ENCODE data around the gene MFNG. TPM values are rescaled to one million over a fixed set of nuclear protein-coding genes. Genes with fewer than 3 reads are reported as not detected.

The MFNG gene
- polyA plus RNA-seq, 1 experiment = 0.06 TPM

DNA sequence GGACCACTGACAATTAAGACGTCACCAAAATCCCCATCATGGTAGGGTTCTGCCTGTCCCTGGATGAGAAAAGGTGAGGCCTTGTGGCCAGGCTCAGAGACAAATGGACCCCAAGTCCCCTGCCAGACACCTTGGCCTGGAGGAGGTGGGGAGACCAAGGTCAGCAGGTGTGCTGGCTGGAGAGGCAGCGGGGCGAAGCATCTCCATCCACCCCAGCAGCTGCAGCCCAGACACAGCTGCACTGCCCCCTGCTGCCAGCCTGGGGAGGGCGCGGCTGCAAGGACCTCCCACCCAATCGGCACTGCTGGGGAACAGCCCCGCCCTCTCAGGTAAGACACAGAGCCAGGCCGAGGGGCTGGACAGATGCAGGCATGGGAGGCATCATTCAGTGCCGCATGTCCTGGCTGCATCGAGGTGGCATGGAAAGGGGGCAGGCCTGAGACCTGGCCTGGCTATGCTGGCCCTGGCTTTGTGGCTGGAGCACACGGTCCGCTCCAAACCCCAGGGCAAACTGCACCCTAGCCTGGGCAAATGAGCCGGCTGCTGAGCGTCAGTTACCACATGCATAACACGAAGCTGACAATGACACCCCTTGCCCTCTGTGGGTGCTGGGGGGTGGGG lies 12.2 kb upstream of the MFNG start:
- CTCF ChIA-PET = interaction anchor here (0.6 to 1.4 kb wide), 2 partner anchors 81 to 94 kb away, joined by 4 to 8 read pairs; partner anchors contain the start of gene LGALS2
- no peak overlapping the region for H3K27ac ChIP-seq (ENCODE audit: low read depth, low read length)

DNA sequence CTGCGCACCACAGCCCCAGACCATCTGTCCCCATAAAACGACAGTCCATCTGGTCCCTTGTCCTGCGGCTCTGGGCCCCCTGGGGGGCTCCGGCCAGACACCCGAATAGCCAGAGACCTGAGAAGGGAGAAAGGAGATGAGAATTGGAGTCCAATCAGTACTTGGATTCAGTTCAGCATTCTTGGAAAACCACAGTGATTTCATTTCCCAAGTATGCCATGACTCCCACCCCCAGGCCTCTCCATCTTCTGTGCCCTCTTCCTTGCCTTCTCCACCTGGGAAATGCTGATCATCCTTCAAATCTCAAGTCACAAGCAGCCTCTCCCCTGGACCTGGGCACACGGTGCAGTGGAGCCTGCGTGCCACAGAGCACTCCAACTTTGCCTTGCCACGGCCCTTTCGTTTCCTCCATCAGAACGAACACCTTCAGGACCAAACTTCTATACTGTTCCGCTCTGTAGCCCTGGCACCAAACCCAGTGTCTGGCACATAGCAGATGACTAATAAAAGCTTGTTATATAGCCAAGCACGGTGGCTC lies 10.9 kb upstream of the MFNG start:
- Histone ChIP-seq H3K27me3 (ENCODE audit: control insufficient read depth, insufficient read depth, low read length) (no peaks in the 10 kb centered on the region), H3K9me3 (ENCODE audit: control insufficient read depth, insufficient read depth, low read length) (no peaks in the 10 kb centered on the region; the same call in 1 of the 2 replicates), H3K4me3 (ENCODE audit: low read depth, low read length) (no peak overlapping the region), H3K27ac (ENCODE audit: low read depth, low read length) (peak overlapping the region; percentile 80)
- peak; percentile 71 for DNase-seq (ENCODE audit: low read depth, low spot score)
- POLR2A ChIA-PET = interaction anchor here (0.7 to 1.5 kb wide), 2 partner anchors 11 to 15 kb away, joined by 3 to 9 read pairs; no protein-coding TSS in a partner anchor
- TF ChIP-seq, protein P1, sequence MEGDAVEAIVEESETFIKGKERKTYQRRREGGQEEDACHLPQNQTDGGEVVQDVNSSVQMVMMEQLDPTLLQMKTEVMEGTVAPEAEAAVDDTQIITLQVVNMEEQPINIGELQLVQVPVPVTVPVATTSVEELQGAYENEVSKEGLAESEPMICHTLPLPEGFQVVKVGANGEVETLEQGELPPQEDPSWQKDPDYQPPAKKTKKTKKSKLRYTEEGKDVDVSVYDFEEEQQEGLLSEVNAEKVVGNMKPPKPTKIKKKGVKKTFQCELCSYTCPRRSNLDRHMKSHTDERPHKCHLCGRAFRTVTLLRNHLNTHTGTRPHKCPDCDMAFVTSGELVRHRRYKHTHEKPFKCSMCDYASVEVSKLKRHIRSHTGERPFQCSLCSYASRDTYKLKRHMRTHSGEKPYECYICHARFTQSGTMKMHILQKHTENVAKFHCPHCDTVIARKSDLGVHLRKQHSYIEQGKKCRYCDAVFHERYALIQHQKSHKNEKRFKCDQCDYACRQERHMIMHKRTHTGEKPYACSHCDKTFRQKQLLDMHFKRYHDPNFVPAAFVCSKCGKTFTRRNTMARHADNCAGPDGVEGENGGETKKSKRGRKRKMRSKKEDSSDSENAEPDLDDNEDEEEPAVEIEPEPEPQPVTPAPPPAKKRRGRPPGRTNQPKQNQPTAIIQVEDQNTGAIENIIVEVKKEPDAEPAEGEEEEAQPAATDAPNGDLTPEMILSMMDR (IDR thresholded peaks at IDR 0.05; ENCODE audit: low read depth, low read length) = no peak
- CTCF ChIA-PET = interaction anchor here (0.7 to 1.4 kb wide), 3 partner anchors 25 to 239 kb away, joined by 3 to 4 read pairs (median 3); no protein-coding TSS in a partner anchor

More for the DNA sequence above, 12.2 kb upstream of the MFNG start:
- POLR2A ChIA-PET = no interaction called here
- DNase-seq (ENCODE audit: low read depth, low spot score) = no peak
- Histone ChIP-seq H3K27me3 (ENCODE audit: control insufficient read depth, insufficient read depth, low read length) (no peaks in the 10 kb centered on the region), H3K4me3 (ENCODE audit: low read depth, low read length) (no peak overlapping the region), H3K9me3 (ENCODE audit: control insufficient read depth, insufficient read depth, low read length) (no peaks in the 10 kb centered on the region; the same call in 1 of the 2 replicates)
- TF ChIP-seq, protein P1 (IDR thresholded peaks at IDR 0.05; ENCODE audit: low read depth, low read length) = peak; percentile 17; the same call in 1 of the 2 replicates

DNA sequence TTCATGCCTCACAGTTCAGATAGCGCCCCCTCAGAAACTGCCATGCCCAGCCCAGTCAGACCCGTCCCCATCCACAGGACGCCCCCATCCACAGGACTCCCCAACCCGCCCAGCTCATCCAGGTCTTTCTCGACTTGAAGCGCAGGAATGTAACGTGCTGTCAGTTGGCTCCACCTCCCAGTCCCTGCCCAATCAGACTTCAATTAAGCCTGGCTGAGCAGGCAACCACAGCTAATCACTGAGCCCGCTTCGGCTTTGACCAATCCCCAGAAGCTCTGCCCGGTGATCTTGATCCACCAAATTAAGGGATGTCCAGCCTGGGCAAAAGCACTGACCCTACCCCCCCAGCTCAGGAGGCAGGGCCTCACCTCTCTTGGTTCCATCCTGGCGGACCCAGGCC lies 10.5 kb upstream of the MFNG start:
- TF ChIP-seq, protein P1 (IDR thresholded peaks at IDR 0.05; ENCODE audit: low read depth, low read length) = no peak
- CTCF ChIA-PET = interaction anchor here (0.7 to 1.4 kb wide), 3 partner anchors 24 to 239 kb away, joined by 3 to 4 read pairs (median 3); no protein-coding TSS in a partner anchor
- no peaks in the 10 kb centered on the region for H3K27me3 ChIP-seq (ENCODE audit: control insufficient read depth, insufficient read depth, low read length)
- peak overlapping the region; percentile 80 for H3K27ac ChIP-seq (ENCODE audit: low read depth, low read length)
- H3K4me3 ChIP-seq (ENCODE audit: low read depth, low read length) = no peak overlapping the region
- POLR2A ChIA-PET = interaction anchor here (0.7 to 1.5 kb wide), 2 partner anchors 12 to 16 kb away, joined by 3 to 9 read pairs; no protein-coding TSS in a partner anchor
- no peak for DNase-seq (ENCODE audit: low read depth, low spot score)
- H3K9me3 ChIP-seq (ENCODE audit: control insufficient read depth, insufficient read depth, low read length) = no peaks in the 10 kb centered on the region; the same call in 1 of the 2 replicates

DNA sequence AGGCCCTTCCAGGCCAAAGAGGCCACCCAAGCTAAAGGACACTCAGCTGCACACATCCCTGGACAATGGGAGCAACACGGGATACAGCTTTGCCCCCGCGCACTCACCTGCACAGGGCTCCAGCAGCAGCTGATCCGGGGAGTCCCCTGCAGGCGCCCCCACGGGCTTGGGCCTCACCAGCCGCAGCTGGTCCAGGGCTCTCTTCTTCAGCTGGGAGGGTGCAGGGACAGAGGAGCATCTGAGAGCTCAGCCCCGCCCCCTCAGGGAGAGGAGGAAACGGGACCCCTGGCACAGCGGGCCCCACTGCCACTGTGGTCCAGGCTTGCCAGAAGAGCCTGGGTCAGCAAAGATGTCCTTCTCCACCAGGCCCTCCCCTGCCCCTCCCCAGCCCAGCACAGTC lies 7.8 kb upstream of the MFNG start:
- ChIA-PET POLR2A (no interaction called here), CTCF (interaction anchor here (1.3 kb wide), 1 partner anchor 34 kb away, joined by 3 read pairs; no protein-coding TSS in a partner anchor)

More for the DNA sequence above, 7.8 kb upstream of the MFNG start:
- DNase-seq (ENCODE audit: low read depth, low spot score) = no peak
- TF ChIP-seq, protein P1 (IDR thresholded peaks at IDR 0.05; ENCODE audit: low read depth, low read length) = no peak
- Histone ChIP-seq H3K9me3 (ENCODE audit: control insufficient read depth, insufficient read depth, low read length) (no peaks in the 10 kb centered on the region; the same call in 1 of the 2 replicates), H3K4me3 (ENCODE audit: low read depth, low read length) (no peak overlapping the region), H3K27me3 (ENCODE audit: control insufficient read depth, insufficient read depth, low read length) (no peaks in the 10 kb centered on the region), H3K27ac (ENCODE audit: low read depth, low read length) (no peak overlapping the region)

All from AG04450 (cell line).